Neural progenitor cell (in vitro differentiated cells): ENCODE measurements around the gene ACBD6.

Experiments used
- CTCF ChIP-seq: fragments of 200-600 bp; sonication (generic); IDR thresholded peaks from 2 replicates; pipeline ENCODE4 v1.5.1; 2017; ENCODE audit warnings: antibody characterized with exemption, mild to moderate bottlenecking
- EZH2 ChIP-seq: fragments of 200-600 bp; sonication (generic); IDR thresholded peaks from 2 replicates; pipeline ENCODE4 v1.6.1; 2017; ENCODE audit warnings: antibody characterized with exemption, mild to moderate bottlenecking, moderate library complexity
- EZH2phosphoT487 ChIP-seq: fragments of 200-600 bp; sonication (generic); IDR thresholded peaks from 2 replicates; pipeline ENCODE4 v1.6.1; 2017; ENCODE audit warnings: antibody characterized with exemption

- TF ChIP-seq EZH2 (no peak), CTCF (no peak), EZH2phosphoT487 (no peak)
Observed at GRCh38 chr1:180299479-180300221, 202.7 kb downstream of the ACBD6 start.
